GM19467 (cell line): ENCODE results near the gene SGK2.

Source experiments
- ATAC-seq: cut with Tn5 transposase; IDR thresholded peaks from one replicate; pipeline ENCODE4 v1.9.1; 2021; ENCODE audit warnings: mild to moderate bottlenecking, moderate library complexity; ENCODE audit not compliant: unreplicated experiment

The SGK2 gene

GRCh38 chr20:43559147-43559987 is 540 bp downstream of the SGK2 start:
- ATAC-seq, result no peak

- ATAC-seq, result no peak
These were observed 2.1 kb downstream of the SGK2 start for GRCh38 chr20:43560974-43561373.

- ATAC-seq, result no peak
These were observed 4.6 kb downstream of the SGK2 start for GRCh38 chr20:43563429-43563828.

GRCh38 chr20:43563991-43564390 is 5.2 kb downstream of the SGK2 start:
- no peak for ATAC-seq

- ATAC-seq, result no peak
These were observed 5.6 kb downstream of the SGK2 start for GRCh38 chr20:43564455-43564854.

- ATAC-seq, result no peak
These were observed 6.3 kb downstream of the SGK2 start for GRCh38 chr20:43564993-43565757.

- ATAC-seq, result no peak
These were observed 6.9 kb downstream of the SGK2 start for GRCh38 chr20:43565758-43566104.

GRCh38 chr20:43567477-43567876 is 8.7 kb downstream of the SGK2 start:
- no peak for ATAC-seq

- ATAC-seq, result no peak
These were observed 9.9 kb downstream of the SGK2 start for GRCh38 chr20:43568706-43569105.

- ATAC-seq, result no peak
These were observed 10.5 kb downstream of the SGK2 start for GRCh38 chr20:43569282-43569681.

- ATAC-seq, result no peak
These were observed 11.7 kb downstream of the SGK2 start for GRCh38 chr20:43570496-43570895.

GRCh38 chr20:43571310-43571709 is 12.5 kb downstream of the SGK2 start:
- no peak for ATAC-seq

- no peak for ATAC-seq
These were observed 12.9 kb downstream of the SGK2 start for GRCh38 chr20:43571771-43572170.

GRCh38 chr20:43572891-43573290 is 14.1 kb downstream of the SGK2 start:
- no peak for ATAC-seq

- no peak for ATAC-seq
These were observed 17.3 kb downstream of the SGK2 start for GRCh38 chr20:43576108-43576507.

GRCh38 chr20:43579861-43580793 is 21.3 kb downstream of the SGK2 start:
- no peak for ATAC-seq

GRCh38 chr20:43583133-43583864 is 24.5 kb downstream of the SGK2 start:
- no peak for ATAC-seq

- ATAC-seq, result no peak
These were observed 25.2 kb downstream of the SGK2 start for GRCh38 chr20:43583982-43584432.

- no peak for ATAC-seq
These were observed 25.8 kb downstream of the SGK2 start for GRCh38 chr20:43584448-43585136.

- no peak for ATAC-seq
These were observed 27.8 kb downstream of the SGK2 start for GRCh38 chr20:43586641-43587040.
